PC-9 (cell line): ENCODE measurements around the gene MAP6D1. TPM values are rescaled to one million over a fixed set of nuclear protein-coding genes. Genes with fewer than 3 reads are reported as not detected.

Source experiments
- BruUV-seq: library from RNA; stranded (reverse); fragments of 400-500 nt; replicated peaks from 2 replicates; lab custom pipeline; 2021; lab: Mats Ljungman, UMichigan
- CTCF ChIA-PET: fragments of 300-600 bp; sonication (Branson Sonifier 250); formaldehyde crosslinking; loops from one replicate; lab custom pipeline; 2022; ENCODE audit warnings: antibody characterized with exemption; lab: Charles Lee
- POLR2A ChIA-PET: fragments of 300-600 bp; sonication (Branson Sonifier 250); formaldehyde crosslinking; loops from one replicate; lab custom pipeline; 2022; ENCODE audit warnings: antibody characterized with exemption; ENCODE audit not compliant: unreplicated experiment; lab: Charles Lee
- DNase-seq, 2 experiments: peaks; one replicate each; pipeline versions ENCODE4 v3.0.0 to v3.0.0-alpha.2; 2015 to 2022; ENCODE audit warnings: mixed read lengths in 1 of 2
- H2AFZ ChIP-seq: fragments of 200-600 bp; sonication (generic); 2 replicates; pipeline ENCODE4 v1.8.1; 2017; ENCODE audit warnings: antibody characterized with exemption
- H3F3A ChIP-seq: fragments of 200-600 bp; sonication (generic); 2 replicates; pipeline ENCODE4 v1.8.1; 2017; ENCODE audit warnings: antibody characterized with exemption, mild to moderate bottlenecking, low read depth; ENCODE audit not compliant: insufficient read depth
- H3K27ac ChIP-seq: fragments of 200-600 bp; sonication (generic); 2 replicates; pipeline ENCODE4 v1.6.1; 2016; ENCODE audit warnings: mixed run types
- H3K27me3 ChIP-seq: fragments of 200-600 bp; sonication (generic); 2 replicates; pipeline ENCODE4 v1.6.1; 2016; ENCODE audit warnings: low read depth, mixed run types; ENCODE audit not compliant: insufficient read depth
- H3K36me3 ChIP-seq: fragments of 200-600 bp; sonication (generic); 2 replicates; pipeline ENCODE4 v1.6.1; 2016; ENCODE audit warnings: low read depth, mixed run types
- H3K4me1 ChIP-seq: fragments of 200-600 bp; sonication (generic); replicated peaks from 2 replicates; pipeline ENCODE4 v1.6.1; 2016; ENCODE audit warnings: mixed run types; ENCODE audit not compliant: insufficient read depth
- H3K4me2 ChIP-seq: fragments of 200-600 bp; sonication (generic); 2 replicates; pipeline ENCODE4 v1.6.1; 2017; ENCODE audit warnings: mixed run types
- H3K4me3 ChIP-seq: fragments of 200-600 bp; sonication (generic); 2 replicates; pipeline ENCODE4 v1.6.1; 2016; ENCODE audit warnings: mixed run types
- H3K79me2 ChIP-seq: fragments of 200-600 bp; sonication (generic); 2 replicates; pipeline ENCODE4 v1.6.1; 2017; ENCODE audit warnings: low read depth, mixed run types
- H3K9me2 ChIP-seq: fragments of 200-600 bp; sonication (generic); 2 replicates; pipeline ENCODE4 v1.8.1; 2017; ENCODE audit warnings: mild to moderate bottlenecking; ENCODE audit not compliant: insufficient read depth
- H3K9me3 ChIP-seq: fragments of 200-600 bp; sonication (generic); 2 replicates; pipeline ENCODE4 v1.8.1; 2016; ENCODE audit warnings: low read depth; ENCODE audit not compliant: insufficient read depth
- H4K20me1 ChIP-seq: fragments of 200-600 bp; sonication (generic); 2 replicates; pipeline ENCODE4 v1.8.1; 2017; ENCODE audit not compliant: insufficient read depth
- EZH2 ChIP-seq: fragments of 200-600 bp; sonication (generic); IDR thresholded peaks from 2 replicates; pipeline ENCODE4 v1.8.0; 2017; ENCODE audit warnings: antibody characterized with exemption, low read depth
- intact Hi-C: fragments of 100-400 bp; cut with micrococcal nuclease; formaldehyde crosslinking; loops from one replicate; pipeline ENCODE4 v1.10.0; 2022; ENCODE audit not compliant: unreplicated experiment
- total RNA-seq: library from RNA; stranded (reverse); gene quantifications from 2 replicates; pipeline ENCODE4 v1.2.3, GENCODE V29; 2021
- TF ChIP-seq, protein P1 (sequence below): fragments of 200-600 bp; sonication (generic); conservative IDR thresholded peaks from 2 replicates; pipeline ENCODE4 v1.6.1; 2017; ENCODE audit warnings: mixed run types, antibody characterized with exemption, mild to moderate bottlenecking, moderate library complexity

MAP6D1 gene
- total RNA-seq, 1 experiment from 2014 or later: 2.2 TPM

DNA sequence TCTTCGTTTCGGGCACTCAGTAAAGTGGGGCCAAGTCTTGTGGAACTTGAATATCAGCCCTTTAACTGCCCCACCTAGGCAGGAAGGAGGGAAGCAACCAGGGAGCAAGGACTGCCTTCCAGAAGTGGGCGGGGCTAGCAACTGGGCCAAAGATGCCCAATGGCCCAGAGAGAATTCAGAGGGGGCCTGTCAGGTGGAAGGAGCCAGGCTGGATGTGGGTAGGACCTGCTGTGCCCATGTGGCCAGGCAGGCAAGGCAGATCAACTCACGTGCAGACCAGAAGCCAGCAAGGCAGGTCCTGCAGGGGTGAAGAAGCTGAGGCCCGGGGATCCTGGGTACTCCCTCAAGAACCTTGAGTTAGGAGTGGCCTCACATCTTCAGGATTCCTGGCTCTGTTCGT, 5.5 kb downstream of the MAP6D1 start:
- POLR2A ChIA-PET: no interaction called here
- H3K9me3 ChIP-seq: no peaks in the 10 kb centered on the region
- H3K4me3 ChIP-seq: no peak overlapping the region
- no peak overlapping the region for H3K4me2 ChIP-seq
- no peaks in the 10 kb centered on the region for H3K9me2 ChIP-seq
- no peak overlapping the region for H2AFZ ChIP-seq
- H3K79me2 ChIP-seq: no peaks in the 10 kb centered on the region
- no TSS peak for BruUV-seq
- no peaks in the 10 kb centered on the region for H4K20me1 ChIP-seq
- no peak overlapping the region for H3K27ac ChIP-seq
- 0 out of 2 replicates have a peak, but pooled peaks cover 7% of the 10 kb centered on the region for H3K4me1 ChIP-seq
- no peak for DNase-seq
- CTCF ChIA-PET: no interaction called here
- intact Hi-C loops: no loop called here
- no peaks in the 10 kb centered on the region for H3F3A ChIP-seq
- H3K36me3 ChIP-seq: no peaks in the 10 kb centered on the region
- no peaks in the 10 kb centered on the region for H3K27me3 ChIP-seq
- TF ChIP-seq, protein P1, sequence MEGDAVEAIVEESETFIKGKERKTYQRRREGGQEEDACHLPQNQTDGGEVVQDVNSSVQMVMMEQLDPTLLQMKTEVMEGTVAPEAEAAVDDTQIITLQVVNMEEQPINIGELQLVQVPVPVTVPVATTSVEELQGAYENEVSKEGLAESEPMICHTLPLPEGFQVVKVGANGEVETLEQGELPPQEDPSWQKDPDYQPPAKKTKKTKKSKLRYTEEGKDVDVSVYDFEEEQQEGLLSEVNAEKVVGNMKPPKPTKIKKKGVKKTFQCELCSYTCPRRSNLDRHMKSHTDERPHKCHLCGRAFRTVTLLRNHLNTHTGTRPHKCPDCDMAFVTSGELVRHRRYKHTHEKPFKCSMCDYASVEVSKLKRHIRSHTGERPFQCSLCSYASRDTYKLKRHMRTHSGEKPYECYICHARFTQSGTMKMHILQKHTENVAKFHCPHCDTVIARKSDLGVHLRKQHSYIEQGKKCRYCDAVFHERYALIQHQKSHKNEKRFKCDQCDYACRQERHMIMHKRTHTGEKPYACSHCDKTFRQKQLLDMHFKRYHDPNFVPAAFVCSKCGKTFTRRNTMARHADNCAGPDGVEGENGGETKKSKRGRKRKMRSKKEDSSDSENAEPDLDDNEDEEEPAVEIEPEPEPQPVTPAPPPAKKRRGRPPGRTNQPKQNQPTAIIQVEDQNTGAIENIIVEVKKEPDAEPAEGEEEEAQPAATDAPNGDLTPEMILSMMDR: no peak
- no peak for TF ChIP-seq EZH2

DNA sequence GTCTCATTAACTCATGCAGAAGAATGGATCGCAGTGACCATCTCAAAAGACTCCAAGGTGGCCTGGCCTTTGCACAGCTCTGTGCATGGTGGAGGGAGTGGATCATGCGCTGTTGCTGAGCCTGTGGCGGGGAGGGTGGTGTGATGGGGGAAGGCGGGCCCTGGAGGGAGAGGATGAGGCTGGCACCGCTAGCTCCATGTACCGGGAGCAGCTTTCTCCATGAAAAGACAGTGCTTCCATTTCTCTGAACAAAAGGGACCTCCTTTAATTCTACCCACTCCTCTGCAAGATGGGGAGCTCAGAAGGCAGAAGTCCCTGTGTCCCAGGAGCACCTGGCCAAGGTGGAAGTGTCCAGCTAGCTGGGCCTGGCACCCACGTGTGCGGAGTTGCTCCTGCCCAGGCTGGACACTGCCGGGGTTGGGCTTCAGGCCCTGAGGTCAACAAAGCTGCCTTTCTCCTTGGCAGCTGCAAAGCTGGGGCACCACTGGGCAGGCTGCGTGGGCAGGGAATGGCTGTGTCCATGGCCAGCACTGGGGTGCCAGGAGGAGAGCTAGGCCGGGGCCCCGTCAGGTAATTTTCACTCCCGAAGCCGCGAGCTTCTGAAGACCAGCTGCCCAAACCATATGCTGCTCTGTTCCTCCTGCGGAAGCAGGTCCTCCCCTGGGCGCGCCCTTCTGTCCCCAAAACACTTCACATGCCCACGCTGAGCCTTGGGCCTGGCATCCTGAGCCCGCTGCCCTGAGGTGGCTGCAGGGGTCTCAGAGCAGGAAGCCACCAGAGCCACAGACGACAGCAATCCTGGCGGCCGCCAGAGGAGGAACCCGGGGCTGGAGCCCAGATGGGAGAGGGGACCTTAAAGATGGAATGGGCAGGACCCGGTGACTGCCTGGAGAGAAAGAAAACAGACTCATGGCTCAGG, 6.4 kb downstream of the MAP6D1 start:
- H3F3A ChIP-seq: no peaks in the 10 kb centered on the region
- no peaks in the 10 kb centered on the region for H3K9me3 ChIP-seq
- H3K27ac ChIP-seq: no peak overlapping the region
- no peaks in the 10 kb centered on the region for H3K9me2 ChIP-seq
- H3K4me2 ChIP-seq: no peak overlapping the region
- no peaks in the 10 kb centered on the region for H3K27me3 ChIP-seq
- no peak overlapping the region for H3K4me3 ChIP-seq
- ChIA-PET CTCF (no interaction called here), POLR2A (no interaction called here)
- no peak overlapping the region for H2AFZ ChIP-seq
- no TSS peak for BruUV-seq
- TF ChIP-seq, protein P1: no peak
- TF ChIP-seq EZH2: no peak
- H4K20me1 ChIP-seq: no peaks in the 10 kb centered on the region
- H3K79me2 ChIP-seq: no peaks in the 10 kb centered on the region
- no peak for DNase-seq
- H3K36me3 ChIP-seq: no peaks in the 10 kb centered on the region
- H3K4me1 ChIP-seq: no peaks in the 10 kb centered on the region
- intact Hi-C loops: no loop called here

DNA sequence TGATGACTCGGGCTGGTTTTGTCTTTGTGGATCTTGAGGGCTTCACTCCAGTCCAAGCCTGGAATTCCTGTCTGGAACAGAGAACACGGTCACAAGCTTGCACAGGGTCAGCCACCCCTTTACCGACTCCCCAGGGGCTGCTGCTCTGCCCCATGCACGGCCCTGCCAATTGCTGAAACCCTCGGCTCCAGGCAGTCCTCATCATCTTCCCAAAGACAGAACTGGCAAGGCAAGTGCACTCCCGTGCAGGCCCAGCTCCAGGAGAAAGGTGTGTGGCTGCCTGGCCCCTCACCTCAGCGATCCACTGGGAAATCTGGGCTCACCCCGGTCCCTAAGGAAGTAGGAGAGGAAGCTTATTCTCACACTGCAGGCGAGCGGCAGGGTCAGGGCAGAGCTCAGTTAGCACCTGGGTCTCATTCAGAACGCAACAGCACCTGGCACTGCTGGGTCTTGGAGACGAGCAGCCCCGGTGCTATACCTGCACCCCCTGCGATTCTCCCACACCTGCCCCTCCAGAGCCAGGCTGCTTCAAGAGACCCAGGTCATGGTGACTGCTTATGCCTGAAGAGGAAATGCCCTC, 7.2 kb downstream of the MAP6D1 start:
- Histone ChIP-seq H3K36me3 (no peaks in the 10 kb centered on the region), H3K4me2 (no peak overlapping the region), H3K4me1 (no peaks in the 10 kb centered on the region), H3K9me3 (no peaks in the 10 kb centered on the region), H3K27me3 (no peaks in the 10 kb centered on the region), H3K79me2 (no peaks in the 10 kb centered on the region), H3K9me2 (no peaks in the 10 kb centered on the region), H2AFZ (no peak overlapping the region), H3F3A (no peaks in the 10 kb centered on the region), H3K27ac (no peak overlapping the region), H4K20me1 (no peaks in the 10 kb centered on the region), H3K4me3 (no peak overlapping the region)
- intact Hi-C loops: no loop called here
- CTCF ChIA-PET: no interaction called here
- no peak for TF ChIP-seq EZH2
- TF ChIP-seq, protein P1: no peak
- POLR2A ChIA-PET: no interaction called here
- DNase-seq: no peak
- no TSS peak for BruUV-seq
